Measurements from ENCODE around the gene HNRNPLL.
A peak's percentile ranks its signal among the peaks of the same experiment; 100 is the strongest.
"Not testable (repeated sequence)": the region's sequence is repeated elsewhere in the genome, so short reads cannot be mapped to it uniquely, and the experiment has no call there.

The HNRNPLL gene

GRCh38 chr2:38551171-38551570, 51.6 kb downstream of the HNRNPLL start:
- DNase-seq = no peak

- no peak for DNase-seq
Measured at GRCh38 chr2:38549851-38550250, 52.9 kb downstream of the HNRNPLL start.

- DNase-seq = no peak
Measured at GRCh38 chr2:38549071-38549704, 53.5 kb downstream of the HNRNPLL start.

GRCh38 chr2:38547791-38548190, 54.9 kb downstream of the HNRNPLL start:
- no peak for DNase-seq

- no peak for DNase-seq
Measured at GRCh38 chr2:38546585-38546984, 56.1 kb downstream of the HNRNPLL start.

GRCh38 chr2:38546064-38546463, 56.7 kb downstream of the HNRNPLL start:
- DNase-seq = no peak

GRCh38 chr2:38542248-38542631, 60.5 kb downstream of the HNRNPLL start:
- DNase-seq = not testable (repeated sequence)

- no peak for DNase-seq
Measured at GRCh38 chr2:38540580-38541286, 62.0 kb downstream of the HNRNPLL start.

GRCh38 chr2:38539086-38539485, 63.6 kb downstream of the HNRNPLL start:
- no peak for DNase-seq

GRCh38 chr2:38537937-38538525, 64.7 kb downstream of the HNRNPLL start:
- no peak for DNase-seq

- not testable (repeated sequence) for DNase-seq
Measured at GRCh38 chr2:38537296-38537695, 65.4 kb downstream of the HNRNPLL start.

- DNase-seq = peak; percentile 41
Measured at GRCh38 chr2:38535744-38536506, 66.8 kb downstream of the HNRNPLL start.

- no peak for DNase-seq
Measured at GRCh38 chr2:38535404-38535743, 67.4 kb downstream of the HNRNPLL start.

- DNase-seq = no peak
Measured at GRCh38 chr2:38534746-38535403, 67.9 kb downstream of the HNRNPLL start.

- DNase-seq = no peak
Measured at GRCh38 chr2:38533757-38534545, 68.8 kb downstream of the HNRNPLL start.

- no peak for DNase-seq
Measured at GRCh38 chr2:38533180-38533579, 69.5 kb downstream of the HNRNPLL start.

- no peak for DNase-seq
Measured at GRCh38 chr2:38532366-38532765, 70.4 kb downstream of the HNRNPLL start.

- no peak for DNase-seq
Measured at GRCh38 chr2:38529208-38529607, 73.5 kb downstream of the HNRNPLL start.

- no peak for DNase-seq
Measured at GRCh38 chr2:38528534-38528933, 74.2 kb downstream of the HNRNPLL start.

GRCh38 chr2:38528008-38528442, 74.7 kb downstream of the HNRNPLL start:
- DNase-seq = no peak

- DNase-seq = no peak
Measured at GRCh38 chr2:38527338-38528007, 75.3 kb downstream of the HNRNPLL start.

- DNase-seq = no peak
Measured at GRCh38 chr2:38526195-38526594, 76.5 kb downstream of the HNRNPLL start.

All from GDM1 (cell line).